Stimulated activated CD4-positive, alpha-beta T cell treated with anti-CD3 and anti-CD28 coated beads, TNF-alpha, amount 100 ng/mL, for 48 hours (primary cell): ENCODE data around the gene SPEM3.
"Not testable (repeated sequence)": the region's sequence is repeated elsewhere in the genome, so short reads cannot be mapped to it uniquely, and the experiment has no call there.

ENCODE experiments used
- DNase-seq, 3 donors: peaks; one replicate each; pipeline ENCODE4 v3.0.0-alpha.2; 2020; ENCODE audit warnings: low read depth in 3 of 3

SPEM3 gene

DNA sequence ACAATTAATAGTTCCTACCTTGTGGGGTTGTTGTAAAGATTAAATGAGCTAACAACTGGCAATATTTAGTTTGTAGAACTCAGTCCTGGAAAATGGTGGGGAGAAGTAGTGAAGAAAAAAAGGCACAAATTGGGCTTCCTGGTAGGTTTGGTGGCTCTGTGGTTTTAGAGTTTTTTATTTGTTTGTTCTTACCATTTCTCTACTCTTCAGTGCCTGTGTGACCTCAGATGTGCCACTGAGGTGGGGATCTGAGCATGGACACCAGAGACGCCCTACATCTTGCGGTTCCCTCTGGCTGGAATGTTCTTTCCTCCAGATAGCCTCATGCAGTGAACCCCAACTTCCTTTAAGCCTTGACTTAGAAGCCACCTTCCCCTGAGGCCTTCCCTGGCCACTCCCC is 43.1 kb downstream of the SPEM3 start:
- no peak for DNase-seq

DNA sequence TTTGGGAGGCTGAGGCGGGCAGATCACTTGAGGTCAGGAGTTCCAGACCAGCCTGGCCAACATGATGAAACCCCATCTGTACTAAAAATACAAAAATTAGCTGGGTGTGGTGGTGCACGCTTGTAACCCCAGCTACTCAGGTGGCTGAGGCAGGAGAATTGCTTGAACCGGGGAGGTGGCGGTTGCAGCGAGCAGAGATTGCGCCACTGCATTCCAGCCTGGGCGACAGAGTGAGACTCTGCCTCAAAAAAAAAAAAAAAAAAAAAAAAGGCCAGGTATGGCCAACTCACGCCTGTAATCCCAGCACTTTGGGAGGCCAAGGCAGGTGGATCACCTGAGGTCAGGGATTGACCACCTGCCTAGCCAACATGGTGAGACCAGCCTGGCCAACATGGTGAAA is 46.1 kb downstream of the SPEM3 start:
- DNase-seq = not testable (repeated sequence)

GRCh38 chr17:7475764-7476422 is 47.2 kb downstream of the SPEM3 start:
- DNase-seq = no peak

- no peak for DNase-seq
Measured at GRCh38 chr17:7476494-7476893, 47.8 kb downstream of the SPEM3 start.

DNA sequence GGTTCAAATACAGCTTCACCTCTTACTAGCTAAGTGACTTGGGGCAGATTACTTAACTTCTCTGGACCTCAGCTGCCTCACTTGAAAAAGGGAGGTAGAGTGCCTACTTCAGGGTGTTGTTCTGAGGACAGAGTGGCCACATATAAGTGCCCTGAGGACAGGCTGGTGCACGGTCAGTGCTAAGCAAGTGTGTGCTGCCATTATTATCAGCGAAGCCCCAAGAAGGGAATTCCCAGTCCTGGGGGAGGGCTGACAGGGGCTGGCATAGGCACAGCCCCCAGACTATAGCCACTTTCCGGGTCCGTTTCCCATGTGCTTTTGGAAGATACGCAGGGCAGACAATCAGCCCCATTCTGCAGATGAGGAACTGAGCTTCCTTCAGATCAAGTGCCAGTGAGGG is 48.3 kb downstream of the SPEM3 start:
- DNase-seq = no peak

DNA sequence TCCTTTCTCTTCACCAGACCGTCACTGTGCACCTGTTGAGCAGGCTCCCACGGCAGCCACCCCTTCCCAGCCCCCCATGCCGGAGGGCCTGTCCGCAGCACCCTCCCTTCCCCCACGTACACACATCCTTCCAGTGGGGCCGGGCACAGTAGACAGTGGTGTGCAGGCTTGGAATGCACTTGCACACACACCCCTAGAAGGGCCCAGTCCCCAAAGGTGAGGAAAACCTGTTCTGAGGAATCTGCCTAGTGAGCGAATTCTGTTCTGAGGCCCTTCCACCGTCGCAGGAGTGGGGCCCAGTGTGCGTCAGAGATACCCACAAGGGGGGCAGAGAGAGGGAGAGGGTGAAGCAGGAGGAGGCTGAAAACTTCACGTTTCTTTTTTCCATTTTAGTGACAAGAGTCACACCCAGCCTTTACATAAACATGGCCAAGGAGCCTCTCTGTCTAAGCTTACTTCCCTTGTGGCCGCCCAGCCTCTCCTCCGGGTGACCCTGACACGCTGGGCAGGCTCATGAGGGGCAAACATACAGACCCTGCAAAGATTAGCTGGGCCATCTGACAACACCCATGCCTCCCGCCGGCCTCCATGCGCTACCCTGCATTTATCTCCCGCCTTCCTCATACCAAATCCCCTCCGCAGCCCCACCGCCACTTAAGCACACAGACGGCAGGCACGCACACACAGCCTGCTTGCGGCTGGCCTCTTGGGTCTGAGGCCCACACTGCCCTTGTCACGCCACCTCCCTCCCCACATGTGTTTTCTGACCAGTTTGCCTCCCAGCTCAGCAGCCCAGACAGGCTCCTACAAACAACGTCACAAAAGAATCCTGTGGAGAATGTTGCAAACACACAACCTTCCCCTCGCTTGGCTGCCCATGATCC is 49.0 kb downstream of the SPEM3 start:
- no peak for DNase-seq

DNA sequence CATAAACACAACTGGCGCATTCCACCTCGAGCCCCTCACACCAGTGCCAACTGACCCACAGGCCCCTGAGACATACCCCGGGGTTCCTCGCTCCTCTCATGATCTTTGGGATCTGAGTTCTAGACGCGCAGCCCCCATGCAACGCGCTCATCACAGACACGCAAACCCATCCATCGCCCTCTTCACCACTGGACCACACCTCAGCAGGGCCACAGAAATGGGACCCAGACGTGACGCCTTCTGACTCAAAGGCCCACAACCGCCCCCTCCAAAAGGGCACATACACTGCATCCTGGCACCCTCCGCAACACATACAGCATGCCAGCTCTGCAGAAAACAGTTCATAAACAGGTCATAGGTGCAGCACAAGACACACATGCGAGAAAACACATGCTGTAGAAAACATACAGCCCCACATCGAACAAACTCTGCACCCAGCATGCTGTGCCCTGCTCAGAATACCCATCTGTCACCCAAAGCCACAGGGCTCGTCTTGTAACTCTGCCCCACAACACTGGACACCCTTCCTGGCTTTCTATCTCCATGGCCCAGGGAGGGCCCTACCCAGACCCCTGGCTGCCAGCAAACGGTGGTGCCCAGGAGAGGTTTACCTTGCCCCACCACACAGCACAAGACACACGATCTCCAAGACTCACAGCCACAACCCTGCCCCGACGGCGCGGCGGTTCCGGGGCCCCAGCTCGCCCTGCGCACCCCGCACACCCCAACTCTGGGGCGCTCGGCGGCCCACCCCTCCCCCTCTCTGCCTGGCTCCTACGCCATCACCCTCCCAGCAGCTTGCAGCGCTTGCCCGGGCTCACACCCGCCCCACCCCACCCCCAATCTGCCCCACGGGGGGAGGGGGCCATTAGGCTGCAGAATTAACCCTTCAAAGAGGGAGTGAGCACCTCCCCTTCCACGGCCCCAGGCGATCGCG is 49.9 kb downstream of the SPEM3 start:
- DNase-seq = peak in 1 of 3 donors; percentile 49

DNA sequence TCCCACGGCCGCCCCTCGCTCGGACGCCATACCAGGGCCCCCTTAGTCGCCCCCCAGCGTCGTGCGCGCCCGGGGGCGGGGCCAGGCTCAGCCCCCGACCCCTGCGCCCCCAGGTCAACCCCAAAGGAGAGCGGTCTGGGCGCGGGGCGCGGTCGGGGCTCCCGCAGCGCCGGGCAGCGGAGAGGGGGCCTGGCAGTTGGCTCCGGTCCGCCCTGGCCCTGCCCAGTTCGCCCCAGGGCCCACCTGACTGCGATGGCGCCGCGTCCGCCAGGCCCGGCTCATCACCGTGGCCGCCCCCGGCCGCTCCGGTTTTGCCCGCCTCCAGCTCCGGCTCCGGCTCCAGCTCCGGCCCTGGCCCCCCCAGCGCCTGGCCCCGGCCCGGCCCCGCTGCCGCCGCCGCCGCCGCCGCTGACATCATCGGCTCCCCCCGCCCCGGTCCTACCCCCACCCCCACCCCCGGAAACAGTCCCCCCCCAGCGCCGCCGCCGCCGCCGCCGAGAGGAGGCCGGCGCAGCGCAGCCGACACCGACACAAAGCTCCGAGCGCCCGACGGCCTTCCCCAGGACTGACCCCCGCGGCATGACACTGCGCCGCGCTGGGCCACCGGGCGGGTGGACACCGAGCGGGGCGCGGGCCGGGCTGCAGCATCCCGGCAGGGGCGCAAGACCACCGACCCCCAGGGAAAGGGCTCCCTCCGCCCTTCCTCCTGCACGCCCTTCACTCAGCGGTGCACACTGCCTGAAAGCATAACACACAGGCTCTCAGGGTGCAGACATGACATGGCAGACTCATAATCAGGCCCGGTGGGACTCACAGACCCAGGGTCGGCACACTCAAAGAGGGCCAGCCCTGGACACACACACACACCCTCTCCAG is 50.8 kb downstream of the SPEM3 start, which contains the start of gene ZBTB4:
Gene ZBTB4 (minus strand): TSS at position 419 of the 876 bp plus-strand sequence. CDS start 12,830 bp downstream, outside the sequence.
- peak in 1 of 3 donors; percentile 52 for DNase-seq

- DNase-seq = no peak
Measured at GRCh38 chr17:7480089-7480384, 51.4 kb downstream of the SPEM3 start.

DNA sequence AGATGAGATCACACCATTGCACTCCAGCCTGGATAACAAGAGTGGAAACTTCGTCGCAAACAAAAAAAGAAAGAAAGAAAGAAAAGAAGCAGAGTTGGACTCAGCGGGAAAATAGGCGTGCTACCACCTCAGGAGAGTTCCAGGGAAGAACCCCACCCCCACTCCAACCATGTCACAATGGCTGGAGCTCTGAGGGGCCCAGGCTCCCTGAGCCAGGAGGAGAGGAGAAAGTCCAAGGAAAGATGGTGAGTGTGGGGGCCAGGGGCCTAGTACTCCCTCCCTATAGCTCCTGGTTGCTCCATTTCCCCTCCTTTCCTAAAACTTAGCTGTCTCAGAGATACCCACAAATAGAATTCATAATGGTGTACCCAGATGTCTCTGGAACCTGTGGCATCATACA is 52.6 kb downstream of the SPEM3 start, which contains the start of gene SLC35G6:
Gene SLC35G6 (plus strand): TSS at position 172 of the 400 bp plus-strand sequence. CDS start 71 bp downstream, at position 243.
- not testable (repeated sequence) for DNase-seq

DNA sequence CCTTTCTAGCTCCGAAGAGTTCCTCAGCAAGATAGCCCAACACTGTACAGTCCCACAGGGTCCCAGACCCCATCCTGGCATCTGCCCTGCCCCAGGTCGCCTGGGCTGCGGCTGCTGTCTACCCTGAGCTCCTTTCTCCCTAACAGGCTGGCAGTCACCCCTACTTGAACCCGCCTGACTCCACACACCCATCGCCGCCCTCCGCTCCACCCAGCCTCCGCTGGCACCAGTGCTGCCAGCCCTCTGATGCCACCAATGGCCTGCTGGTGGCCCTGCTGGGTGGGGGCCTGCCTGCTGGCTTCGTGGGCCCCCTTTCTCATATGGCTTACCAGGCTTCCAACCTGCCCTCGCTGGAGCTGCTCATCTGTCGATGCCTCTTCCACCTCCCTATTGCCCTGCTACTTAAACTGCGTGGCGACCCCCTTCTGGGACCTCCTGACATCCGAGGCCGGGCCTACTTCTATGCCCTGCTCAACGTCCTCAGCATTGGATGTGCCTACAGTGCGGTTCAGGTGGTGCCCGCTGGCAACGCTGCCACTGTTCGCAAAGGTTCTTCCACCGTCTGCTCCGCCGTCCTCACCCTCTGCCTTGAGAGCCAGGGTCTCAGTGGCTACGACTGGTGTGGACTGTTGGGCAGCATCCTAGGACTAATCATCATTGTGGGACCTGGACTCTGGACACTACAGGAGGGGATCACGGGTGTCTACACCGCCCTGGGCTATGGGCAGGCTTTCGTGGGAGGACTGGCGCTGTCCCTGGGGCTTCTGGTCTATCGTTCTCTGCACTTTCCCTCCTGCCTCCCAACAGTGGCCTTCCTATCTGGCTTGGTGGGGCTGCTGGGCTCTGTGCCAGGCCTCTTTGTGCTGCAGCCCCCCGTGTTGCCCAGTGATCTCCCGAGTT is 53.4 kb downstream of the SPEM3 start:
- not testable (repeated sequence) for DNase-seq
